ENCODE results near the gene IL25. TPM values are rescaled to one million over a fixed set of nuclear protein-coding genes. Genes with fewer than 3 reads are reported as not detected.

The IL25 gene
- total and polyA plus RNA-seq, 10 of the 15 experiments (the other 5 are each of a cell fraction or from before 2014, with no cell fraction given), result not detected

- Histone ChIP-seq H3K9ac (ENCODE audit: control insufficient read depth, insufficient read depth, low read length) (no peak overlapping the region), H4K20me1 (ENCODE audit: control insufficient read depth, insufficient read depth) (no peaks in the 10 kb centered on the region), H3K4me3 (no peak overlapping the region), H3K27me3 (replicated peaks in 1 of 2; ENCODE audit: control insufficient read depth in 2 of 2, insufficient read depth in 2 of 2, low read length in 1 of 2) (no peaks in the 10 kb centered on the region; a peak in 2 of 4 replicates), H3K4me1 (ENCODE audit: control insufficient read depth, insufficient read depth, low read length) (no peaks in the 10 kb centered on the region), H3K9me3 (replicated peaks; ENCODE audit: control insufficient read depth, insufficient read depth, low read length) (no peaks in the 10 kb centered on the region), H3K36me3 (ENCODE audit: control insufficient read depth in 2 of 2, insufficient read depth in 2 of 2, low read length in 1 of 2) (no peaks in the 10 kb centered on the region), H3K79me2 (ENCODE audit: control insufficient read depth, insufficient read depth, low read length) (no peaks in the 10 kb centered on the region), H3K27ac (ENCODE audit: control insufficient read depth, insufficient read depth) (no peak overlapping the region), H3K4me2 (ENCODE audit: control insufficient read depth, insufficient read depth) (no peak overlapping the region), H2AFZ (ENCODE audit: control insufficient read depth, low read depth, low read length) (no peak overlapping the region)
- TF ChIP-seq NR2F1 (conservative IDR thresholded peaks at IDR 0.05) (no peak), BACH1 (IDR thresholded peaks at IDR 0.05; ENCODE audit: borderline replicate concordance) (no peak), HDAC6 (IDR thresholded peaks at IDR 0.05; ENCODE audit: unreplicated experiment) (no peak), EED (IDR thresholded peaks at IDR 0.05; ENCODE audit: low read depth) (no peak), E4F1 (IDR thresholded peaks at IDR 0.05; ENCODE audit: borderline replicate concordance, partially characterized antibody) (no peak), BCL3 (IDR thresholded peaks at IDR 0.05; ENCODE audit: borderline replicate concordance, insufficient read depth, low read depth, low read length, poor library complexity, severe bottlenecking) (no peak), SREBF1 (IDR thresholded peaks at IDR 0.05; ENCODE audit: low read length) (no peak), EP300 (IDR thresholded peaks at IDR 0.05; ENCODE audit: borderline replicate concordance in 1 of 2, control insufficient read depth in 1 of 2, low read depth in 2 of 2, low read length in 2 of 2) (no peak), ZNF384 (IDR thresholded peaks at IDR 0.05; ENCODE audit: borderline replicate concordance, low read depth, low read length) (no peak)
- TF ChIP-seq, protein P1, sequence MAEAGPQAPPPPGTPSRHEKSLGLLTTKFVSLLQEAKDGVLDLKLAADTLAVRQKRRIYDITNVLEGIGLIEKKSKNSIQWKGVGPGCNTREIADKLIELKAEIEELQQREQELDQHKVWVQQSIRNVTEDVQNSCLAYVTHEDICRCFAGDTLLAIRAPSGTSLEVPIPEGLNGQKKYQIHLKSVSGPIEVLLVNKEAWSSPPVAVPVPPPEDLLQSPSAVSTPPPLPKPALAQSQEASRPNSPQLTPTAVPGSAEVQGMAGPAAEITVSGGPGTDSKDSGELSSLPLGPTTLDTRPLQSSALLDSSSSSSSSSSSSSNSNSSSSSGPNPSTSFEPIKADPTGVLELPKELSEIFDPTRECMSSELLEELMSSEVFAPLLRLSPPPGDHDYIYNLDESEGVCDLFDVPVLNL (IDR thresholded peaks at IDR 0.05; ENCODE audit: low read depth, low read length), result no peak
- TF ChIP-seq, protein P2, sequence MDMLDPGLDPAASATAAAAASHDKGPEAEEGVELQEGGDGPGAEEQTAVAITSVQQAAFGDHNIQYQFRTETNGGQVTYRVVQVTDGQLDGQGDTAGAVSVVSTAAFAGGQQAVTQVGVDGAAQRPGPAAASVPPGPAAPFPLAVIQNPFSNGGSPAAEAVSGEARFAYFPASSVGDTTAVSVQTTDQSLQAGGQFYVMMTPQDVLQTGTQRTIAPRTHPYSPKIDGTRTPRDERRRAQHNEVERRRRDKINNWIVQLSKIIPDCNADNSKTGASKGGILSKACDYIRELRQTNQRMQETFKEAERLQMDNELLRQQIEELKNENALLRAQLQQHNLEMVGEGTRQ (IDR thresholded peaks at IDR 0.05; ENCODE audit: borderline replicate concordance, low read depth, low read length), result no peak
- SMC1A ChIA-PET (ENCODE audit: uncharacterized antibody, unreplicated experiment), result interaction anchor here (0.7 kb wide), 1 partner anchor 53 kb away, joined by 3 read pairs; no protein-coding TSS in a partner anchor
- POLR2A ChIA-PET, result no interaction called here
- WGBS (ENCODE audit: insufficient coverage, insufficient replicate concordance, low lambda C conversion rate, missing lambda C conversion rate), result 2% methylated on average over 3 of the region's 3 CpGs
- CTCF ChIA-PET, result interaction anchor here (1.0 kb wide), 1 partner anchor 54 kb away, joined by 3 read pairs; no protein-coding TSS in a partner anchor
- ATAC-seq (no peak), FAIRE-seq (no peak), DNase-seq (ENCODE audit: low read depth, low spot score) (no peak)
- BruUV-seq (replicated peaks), result no TSS peak
- RAD21 ChIA-PET (ENCODE audit: unreplicated experiment), result no interaction called here
- intact Hi-C loops (cut with micrococcal nuclease; ENCODE audit: unreplicated experiment), result no loop called here
- in situ Hi-C loops (cut with MboI), result no loop called here
Observed at GRCh38 chr14:23414254-23414653, 41.6 kb downstream of the IL25 start.

All from GM12878 (cell line).